GM10847 (cell line): ENCODE results near the gene P2RX4.

Source experiments
- POLR2A ChIP-seq: IDR thresholded peaks from 2 replicates; pipeline ENCODE4 v1.6.1; 2011; ENCODE audit not compliant: insufficient read length; ENCODE audit errors: extremely low read depth

Gene P2RX4

DNA sequence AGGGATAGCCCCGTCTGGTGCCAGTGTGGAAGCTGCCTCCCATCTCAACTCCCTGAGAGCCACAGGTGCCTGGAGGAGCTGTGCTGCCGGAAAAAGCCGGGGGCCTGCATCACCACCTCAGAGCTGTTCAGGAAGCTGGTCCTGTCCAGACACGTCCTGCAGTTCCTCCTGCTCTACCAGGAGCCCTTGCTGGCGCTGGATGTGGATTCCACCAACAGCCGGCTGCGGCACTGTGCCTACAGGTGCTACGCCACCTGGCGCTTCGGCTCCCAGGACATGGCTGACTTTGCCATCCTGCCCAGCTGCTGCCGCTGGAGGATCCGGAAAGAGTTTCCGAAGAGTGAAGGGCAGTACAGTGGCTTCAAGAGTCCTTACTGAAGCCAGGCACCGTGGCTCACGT is 25.5 kb upstream of the P2RX4 start:
- no peak for TF ChIP-seq POLR2A

DNA sequence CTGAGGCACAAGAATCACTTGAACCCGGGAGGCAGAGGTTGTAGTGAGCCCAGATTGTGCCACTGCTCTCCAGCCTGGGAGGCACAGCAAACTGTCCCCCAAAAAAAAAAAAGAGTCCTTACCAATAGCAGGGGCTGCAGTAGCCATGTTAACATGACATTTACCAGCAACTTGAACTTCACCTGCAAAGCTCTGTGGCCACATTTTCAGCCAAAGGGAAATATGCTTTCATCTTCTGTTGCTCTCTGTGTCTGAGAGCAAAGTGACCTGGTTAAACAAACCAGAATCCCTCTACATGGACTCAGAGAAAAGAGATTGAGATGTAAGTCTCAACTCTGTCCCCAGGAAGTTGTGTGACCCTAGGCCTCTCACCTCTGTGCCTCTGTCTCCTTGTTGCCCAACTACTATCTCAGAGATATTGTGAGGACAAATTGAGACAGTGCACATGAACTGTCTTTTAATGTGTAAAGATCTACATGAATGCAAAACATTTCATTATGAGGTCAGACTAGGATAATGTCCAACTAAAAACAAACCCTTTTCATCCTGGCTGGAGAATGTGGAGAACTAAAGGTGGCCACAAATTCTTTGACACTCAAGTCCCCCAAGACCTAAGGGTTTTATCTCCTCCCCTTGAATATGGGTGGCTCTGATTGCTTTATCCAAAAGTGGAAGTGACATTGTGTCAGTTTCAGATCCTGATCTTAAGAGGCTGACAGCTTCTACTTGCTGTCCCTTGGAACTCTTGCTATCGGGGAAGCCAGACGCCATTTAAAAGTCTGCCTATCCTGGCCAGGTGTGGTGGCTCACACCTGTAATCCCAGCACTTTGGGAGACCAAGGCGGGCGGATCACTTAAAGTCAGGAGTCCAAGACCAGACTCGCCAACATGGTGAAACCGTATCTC is 24.7 kb upstream of the P2RX4 start:
- TF ChIP-seq POLR2A = no peak

DNA sequence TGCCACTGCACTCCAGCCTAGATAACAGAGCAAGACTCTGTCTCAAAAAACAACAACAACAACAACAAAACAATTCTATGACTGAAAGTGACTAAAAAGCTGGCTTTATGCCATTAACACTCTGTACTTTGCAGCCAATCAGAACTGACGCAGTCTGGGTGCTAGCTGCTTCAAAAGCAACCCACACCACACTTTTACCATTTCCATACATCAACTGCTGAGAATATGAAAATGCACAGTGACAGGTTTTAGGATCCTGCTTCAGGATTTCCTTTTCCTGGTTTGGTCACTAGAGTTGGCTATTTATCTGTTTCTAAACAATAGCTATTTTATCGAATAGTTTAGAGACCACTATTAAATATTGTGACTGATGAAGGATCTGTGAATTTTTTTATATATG is 23.1 kb upstream of the P2RX4 start:
- TF ChIP-seq POLR2A = no peak

DNA sequence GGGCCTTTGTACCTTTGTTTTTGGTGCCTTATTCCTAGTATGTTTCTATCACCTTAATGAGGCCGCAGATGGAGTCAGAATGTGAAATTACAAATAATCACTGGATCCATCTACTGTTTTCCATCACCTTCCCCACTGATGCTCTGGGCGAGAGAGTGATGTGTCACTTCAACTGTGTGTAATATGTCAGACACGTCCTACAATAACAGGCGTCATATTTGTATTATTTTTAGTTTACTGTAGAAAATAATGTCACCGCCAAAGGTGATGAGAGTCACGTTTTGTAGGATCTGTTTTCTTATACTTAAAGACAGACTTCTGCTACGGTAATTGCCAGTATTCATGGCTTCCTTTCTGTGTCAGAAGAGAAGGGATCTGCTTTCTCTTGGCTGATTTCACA is 22.4 kb upstream of the P2RX4 start:
- TF ChIP-seq POLR2A = no peak

DNA sequence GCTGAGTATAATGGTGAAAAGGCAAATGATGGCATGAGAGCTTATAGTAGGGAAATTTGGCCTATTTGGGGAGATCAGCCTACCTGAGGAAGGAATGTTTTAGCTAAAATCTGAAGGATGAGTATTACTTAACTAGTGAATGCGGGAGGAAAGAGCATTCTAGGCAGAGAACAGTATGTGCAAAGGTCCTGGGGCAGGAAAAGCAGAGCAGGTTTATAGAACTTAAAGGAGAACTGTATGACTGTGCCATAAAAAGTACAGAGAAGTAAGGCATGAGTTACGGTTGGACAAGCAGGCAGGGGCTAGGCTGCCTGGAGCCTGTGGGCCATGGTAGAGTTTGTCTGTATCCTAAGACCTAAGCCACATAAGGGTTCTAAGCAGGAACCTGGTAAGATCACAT is 21.7 kb upstream of the P2RX4 start:
- no peak for TF ChIP-seq POLR2A

DNA sequence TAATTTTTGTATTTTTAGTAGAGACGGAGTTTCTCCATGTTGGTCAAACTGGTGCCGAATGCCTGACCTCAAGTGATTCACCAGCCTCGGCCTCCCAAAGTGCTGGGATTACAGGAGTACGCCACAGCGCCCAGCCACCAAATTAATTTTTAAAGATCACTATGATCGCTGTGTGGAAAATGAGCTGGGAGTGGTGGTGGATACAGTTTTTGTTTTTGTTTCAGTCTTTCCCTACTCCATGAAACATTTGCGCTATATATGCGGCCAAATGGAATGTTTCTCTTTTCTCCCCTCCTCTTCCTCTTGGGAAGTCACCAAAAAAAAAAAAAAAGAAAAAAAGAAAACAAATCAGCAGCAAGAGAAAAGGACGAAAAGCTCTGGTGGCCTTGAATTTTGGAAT is 20.8 kb upstream of the P2RX4 start:
- TF ChIP-seq POLR2A = no peak

DNA sequence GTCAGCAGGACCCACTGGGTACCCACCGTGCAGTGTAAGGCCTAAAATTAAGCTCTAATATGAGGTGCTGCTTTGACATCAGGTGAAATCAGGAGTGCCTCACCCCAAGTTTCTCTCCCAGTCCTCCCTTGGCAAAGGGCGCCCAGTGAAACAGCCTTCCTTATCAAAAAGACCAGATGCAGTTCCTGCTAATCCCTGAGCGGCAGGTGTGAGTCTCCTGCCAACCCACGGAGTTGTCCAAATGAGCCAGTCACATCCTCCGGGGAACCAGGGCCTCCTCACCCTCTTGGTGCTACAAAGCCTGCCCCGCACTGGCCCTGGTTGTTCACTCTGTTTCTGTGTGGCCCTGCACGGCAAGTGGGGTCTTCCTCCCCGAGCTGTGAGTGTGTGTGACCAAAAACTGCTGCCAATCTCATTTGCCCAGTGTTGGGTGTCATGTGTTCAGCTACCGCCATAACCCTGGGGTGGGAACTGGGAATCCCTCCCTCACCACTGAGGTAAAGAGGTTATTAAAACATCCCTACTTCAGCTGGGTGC is 20.2 kb upstream of the P2RX4 start:
- no peak for TF ChIP-seq POLR2A

DNA sequence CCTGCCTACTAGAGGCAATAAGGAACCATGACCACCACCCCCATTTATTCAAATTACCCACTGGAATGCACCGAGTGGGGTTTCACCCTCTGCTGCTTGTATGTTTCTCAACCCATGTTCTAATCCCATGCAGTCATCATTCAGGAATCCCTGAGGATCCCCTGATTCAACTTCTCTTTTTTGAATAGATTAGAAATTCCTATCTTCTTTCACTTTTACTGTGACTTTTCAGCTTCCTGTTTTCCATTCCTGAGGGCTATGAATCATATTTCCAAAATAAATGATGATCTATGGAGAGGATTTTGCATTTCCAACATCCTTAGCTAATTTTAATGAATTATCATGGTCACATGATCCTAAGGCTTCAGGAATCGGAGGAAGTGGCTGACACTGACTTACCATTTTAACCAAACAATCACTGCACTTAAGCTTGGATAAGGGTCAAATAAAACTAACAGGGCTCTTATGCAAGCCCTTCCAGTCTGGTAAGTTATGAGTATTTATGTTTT is 19.4 kb upstream of the P2RX4 start:
- no peak for TF ChIP-seq POLR2A

DNA sequence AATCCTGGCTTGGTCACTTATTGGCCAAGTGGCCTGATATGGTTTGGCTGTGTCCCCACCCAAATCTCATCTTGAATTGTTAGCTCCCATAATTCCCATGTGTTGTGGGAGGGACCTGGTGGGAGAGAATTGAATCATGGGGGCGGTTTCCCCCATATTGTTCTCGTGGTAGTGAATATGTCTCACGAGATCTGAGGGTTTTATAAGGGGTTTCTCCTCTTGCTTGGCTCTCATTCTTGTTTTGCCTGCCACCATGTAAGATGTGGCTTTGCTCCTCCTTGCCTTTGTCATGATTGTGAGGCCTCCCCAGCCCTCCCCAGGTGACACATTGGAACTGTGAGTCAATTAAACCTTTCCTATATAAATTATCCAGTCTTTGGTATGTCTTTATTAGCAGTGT is 18.8 kb upstream of the P2RX4 start:
- no peak for TF ChIP-seq POLR2A

DNA sequence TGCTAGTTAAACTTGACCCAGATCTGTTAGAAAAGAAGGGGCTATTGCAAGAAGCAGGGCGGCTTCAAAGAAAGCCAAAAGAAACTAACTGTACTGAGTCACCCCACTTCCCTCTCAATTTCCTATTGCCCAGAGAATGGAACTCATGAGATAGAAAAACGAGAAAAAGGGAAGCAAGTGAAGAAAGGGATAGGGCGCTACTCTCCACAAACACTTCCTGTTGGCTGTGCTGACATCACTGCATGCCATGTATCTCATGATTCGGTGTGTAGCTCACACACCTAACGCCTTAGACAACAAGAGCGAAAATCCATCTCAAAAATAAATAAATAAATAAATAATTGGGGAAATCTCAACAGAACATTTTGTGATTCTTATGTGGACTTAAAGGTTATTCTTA is 13.0 kb upstream of the P2RX4 start:
- no peak for TF ChIP-seq POLR2A

DNA sequence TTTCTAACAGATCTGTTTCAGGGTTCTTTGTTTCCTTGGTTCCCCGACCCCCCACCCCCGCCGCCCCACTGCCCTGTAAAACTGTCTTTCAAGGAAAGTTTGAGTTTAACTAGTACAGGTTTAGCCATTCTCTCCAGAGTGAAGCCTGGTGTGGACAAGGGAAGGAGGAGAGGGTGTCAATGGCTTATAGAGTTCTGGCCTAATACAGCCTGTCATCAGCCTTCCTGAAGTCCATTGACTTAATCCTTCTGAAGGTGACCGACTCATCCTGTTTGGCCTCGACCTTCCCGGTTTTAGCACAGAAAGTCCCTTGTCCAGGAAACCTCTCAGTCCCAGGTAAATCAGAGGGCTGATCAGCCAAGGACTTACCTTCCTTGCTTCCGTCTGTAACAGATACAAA is 11.0 kb upstream of the P2RX4 start:
- no peak for TF ChIP-seq POLR2A

DNA sequence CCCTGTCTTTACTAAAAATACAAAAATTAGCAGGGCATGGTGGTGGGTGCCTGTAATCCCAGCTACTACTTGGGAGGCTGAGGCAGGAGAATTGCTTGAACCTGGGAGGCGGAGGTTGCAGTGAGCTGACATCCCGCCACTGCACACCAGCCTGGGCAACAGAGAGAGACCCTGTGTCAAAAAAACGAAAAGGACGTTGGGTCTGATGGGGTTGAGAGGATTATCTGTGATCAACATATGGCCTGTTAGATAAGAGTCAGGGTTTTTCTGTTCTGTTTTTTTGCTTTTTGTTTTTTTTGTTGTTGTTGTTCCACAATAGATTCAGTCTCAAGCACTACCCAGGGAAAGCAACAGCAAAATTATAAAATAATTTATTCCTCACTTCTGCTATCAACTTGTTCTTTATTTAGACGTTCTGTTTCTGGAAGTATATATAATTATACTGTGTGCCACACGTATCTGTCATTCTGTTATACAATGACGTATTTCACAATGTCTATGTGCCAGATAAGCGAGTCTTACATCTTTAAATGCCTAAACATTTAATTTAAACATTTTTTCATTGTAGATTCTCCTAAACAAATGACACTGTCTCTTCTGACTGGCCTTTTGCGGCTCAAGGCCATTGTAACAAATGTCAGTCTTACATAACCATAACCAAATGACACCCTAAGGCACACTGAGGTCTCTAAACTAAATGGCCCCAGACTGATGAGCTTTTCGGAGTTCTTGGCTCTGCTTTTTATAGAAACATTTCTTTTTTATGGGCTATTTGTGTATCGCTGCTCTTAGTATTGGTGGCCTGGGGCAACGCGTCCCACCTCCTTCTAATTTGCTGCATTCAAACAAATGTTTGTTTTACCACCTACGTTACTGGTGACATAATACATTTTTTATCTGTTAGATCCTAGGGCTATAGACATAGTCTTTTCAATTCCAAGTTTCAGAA is 7.2 kb upstream of the P2RX4 start:
- TF ChIP-seq POLR2A = no peak

DNA sequence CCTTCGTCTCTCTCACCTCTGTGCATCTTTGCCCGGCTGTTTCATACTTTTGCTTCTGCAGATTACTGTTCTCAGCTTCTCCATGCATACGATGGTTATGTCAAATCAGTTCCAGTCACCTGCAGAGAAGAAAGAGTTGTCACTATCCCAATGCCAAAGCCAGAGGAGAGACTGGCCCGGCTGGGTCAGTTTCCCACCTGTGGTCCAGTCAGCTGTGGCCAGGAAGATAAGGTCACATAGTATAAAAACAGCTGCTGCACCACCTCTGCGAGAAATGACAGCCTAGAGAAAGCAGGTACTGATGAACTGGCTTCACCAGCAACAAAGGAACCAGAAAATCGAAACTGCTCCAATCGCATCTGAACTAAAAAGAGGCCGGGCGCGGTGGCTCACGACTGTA is 6.4 kb upstream of the P2RX4 start:
- TF ChIP-seq POLR2A = no peak

DNA sequence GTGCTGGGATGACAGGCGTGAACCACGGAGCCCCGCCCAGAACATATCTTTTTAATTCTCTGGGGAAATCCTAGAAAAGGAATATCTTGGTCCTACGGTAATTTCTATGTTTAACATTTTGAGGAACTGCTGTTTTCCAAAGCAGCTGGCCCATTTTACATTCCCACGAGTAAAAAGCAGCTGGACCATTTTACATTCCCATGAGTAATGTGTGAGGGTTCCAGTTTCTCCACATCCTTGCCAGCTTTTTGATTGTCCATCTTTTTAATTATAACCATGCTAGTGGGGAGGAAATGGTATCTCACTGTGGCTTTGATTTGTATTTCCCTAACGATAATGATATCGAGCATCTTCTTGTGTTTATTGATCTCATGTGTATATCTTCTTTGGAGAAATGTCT is 4.4 kb upstream of the P2RX4 start:
- no peak for TF ChIP-seq POLR2A

DNA sequence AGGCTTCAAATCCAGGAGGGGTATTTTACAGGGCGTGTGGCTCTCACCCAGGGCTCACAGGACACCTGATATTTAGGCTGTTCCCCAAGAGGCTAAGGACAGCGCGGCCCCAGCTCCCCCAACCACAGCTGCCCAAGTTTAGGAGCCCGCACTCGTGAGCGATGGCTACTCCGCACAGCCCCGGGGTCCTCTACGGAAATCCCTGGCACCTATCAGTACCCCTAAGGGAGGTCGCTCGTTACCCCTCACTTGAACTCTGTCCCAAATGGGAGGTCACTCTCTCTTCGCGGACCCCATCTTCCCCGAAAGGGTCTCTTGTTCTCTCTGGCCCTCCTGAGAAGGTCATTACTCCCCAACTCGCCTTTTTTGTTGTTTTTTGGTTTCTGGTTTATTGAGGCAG is 708 bp upstream of the P2RX4 start:
- no peak for TF ChIP-seq POLR2A

DNA sequence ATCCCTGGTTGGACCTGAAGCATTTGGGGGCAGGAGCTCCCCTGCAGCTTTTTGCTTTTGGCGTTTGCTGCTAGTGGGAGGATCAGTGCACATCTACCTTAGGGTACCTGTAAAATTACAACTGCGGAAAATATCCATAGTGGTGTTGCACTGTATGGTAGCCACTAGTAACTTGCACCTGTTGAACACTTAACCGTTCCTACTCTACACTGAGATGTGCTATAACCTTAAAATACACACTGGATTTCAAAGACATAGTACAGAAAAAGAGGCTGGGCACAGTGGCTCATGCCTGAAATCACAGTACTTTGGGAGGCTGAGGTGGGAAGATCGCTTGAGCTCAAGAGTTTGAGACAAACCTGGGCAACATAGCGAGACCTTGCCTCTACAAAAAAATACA is 2.9 kb downstream of the P2RX4 start:
- TF ChIP-seq POLR2A = no peak
